HG02798 (cell line): ENCODE measurements around the gene XRN1.
"Not testable (repeated sequence)": the region's sequence is repeated elsewhere in the genome, so short reads cannot be mapped to it uniquely, and the experiment has no call there.

Experiments used
- ATAC-seq: cut with Tn5 transposase; IDR thresholded peaks from one replicate; pipeline ENCODE4 v1.9.1; 2021; ENCODE audit warnings: mild to moderate bottlenecking; ENCODE audit not compliant: unreplicated experiment, poor library complexity

The XRN1 gene, protein sequence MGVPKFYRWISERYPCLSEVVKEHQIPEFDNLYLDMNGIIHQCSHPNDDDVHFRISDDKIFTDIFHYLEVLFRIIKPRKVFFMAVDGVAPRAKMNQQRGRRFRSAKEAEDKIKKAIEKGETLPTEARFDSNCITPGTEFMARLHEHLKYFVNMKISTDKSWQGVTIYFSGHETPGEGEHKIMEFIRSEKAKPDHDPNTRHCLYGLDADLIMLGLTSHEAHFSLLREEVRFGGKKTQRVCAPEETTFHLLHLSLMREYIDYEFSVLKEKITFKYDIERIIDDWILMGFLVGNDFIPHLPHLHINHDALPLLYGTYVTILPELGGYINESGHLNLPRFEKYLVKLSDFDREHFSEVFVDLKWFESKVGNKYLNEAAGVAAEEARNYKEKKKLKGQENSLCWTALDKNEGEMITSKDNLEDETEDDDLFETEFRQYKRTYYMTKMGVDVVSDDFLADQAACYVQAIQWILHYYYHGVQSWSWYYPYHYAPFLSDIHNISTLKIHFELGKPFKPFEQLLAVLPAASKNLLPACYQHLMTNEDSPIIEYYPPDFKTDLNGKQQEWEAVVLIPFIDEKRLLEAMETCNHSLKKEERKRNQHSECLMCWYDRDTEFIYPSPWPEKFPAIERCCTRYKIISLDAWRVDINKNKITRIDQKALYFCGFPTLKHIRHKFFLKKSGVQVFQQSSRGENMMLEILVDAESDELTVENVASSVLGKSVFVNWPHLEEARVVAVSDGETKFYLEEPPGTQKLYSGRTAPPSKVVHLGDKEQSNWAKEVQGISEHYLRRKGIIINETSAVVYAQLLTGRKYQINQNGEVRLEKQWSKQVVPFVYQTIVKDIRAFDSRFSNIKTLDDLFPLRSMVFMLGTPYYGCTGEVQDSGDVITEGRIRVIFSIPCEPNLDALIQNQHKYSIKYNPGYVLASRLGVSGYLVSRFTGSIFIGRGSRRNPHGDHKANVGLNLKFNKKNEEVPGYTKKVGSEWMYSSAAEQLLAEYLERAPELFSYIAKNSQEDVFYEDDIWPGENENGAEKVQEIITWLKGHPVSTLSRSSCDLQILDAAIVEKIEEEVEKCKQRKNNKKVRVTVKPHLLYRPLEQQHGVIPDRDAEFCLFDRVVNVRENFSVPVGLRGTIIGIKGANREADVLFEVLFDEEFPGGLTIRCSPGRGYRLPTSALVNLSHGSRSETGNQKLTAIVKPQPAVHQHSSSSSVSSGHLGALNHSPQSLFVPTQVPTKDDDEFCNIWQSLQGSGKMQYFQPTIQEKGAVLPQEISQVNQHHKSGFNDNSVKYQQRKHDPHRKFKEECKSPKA (N-terminal part only)

DNA sequence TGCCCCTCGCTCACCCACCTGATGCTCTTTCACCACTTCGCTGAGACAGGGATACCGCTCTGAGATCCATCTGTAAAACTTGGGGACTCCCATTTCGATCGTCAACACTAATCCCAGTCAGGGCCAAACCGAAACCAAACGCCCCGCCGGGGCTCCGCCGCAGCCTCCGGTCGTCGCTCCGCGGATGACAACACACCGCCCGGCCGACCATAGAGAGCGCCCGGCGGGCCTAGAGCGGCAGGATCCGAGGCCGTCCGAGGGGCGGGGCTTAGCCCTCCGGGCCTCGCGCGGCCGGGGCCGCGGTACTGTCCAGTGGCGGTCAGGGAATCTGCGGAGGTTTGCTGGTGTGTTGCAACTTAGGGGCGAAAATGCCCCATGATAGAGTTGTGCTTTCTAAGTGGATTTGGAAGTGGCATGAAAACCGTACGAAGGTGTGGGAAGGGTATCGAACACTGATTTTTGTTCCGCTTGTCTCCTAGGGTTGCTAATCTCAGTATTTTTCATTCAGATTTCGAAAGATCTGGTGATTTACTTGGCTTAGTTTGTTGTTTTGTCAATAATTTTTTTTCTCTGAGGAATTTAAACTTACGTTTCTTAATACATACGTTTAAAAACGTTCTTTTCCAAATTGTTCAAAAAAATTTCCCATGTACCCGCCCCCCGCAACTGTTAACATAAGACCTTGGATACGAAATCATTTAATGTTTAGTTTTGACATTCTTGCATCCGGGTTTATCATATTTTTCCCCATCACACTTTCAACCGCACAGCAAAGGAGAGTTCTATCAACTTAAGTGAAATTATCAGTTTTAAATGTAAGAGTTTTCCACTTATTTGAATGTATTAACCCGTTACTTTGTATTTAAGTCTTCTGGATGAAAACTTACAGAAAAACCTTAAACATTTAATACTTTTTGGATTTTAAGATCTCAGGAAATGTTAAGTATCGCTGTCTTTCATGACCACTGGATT, at the start of gene XRN1:
Gene XRN1 (minus strand): TSS at position 186 of the 972 bp plus-strand sequence. CDS start 93 bp downstream, at position 93.
- peak; percentile 94 for ATAC-seq

DNA sequence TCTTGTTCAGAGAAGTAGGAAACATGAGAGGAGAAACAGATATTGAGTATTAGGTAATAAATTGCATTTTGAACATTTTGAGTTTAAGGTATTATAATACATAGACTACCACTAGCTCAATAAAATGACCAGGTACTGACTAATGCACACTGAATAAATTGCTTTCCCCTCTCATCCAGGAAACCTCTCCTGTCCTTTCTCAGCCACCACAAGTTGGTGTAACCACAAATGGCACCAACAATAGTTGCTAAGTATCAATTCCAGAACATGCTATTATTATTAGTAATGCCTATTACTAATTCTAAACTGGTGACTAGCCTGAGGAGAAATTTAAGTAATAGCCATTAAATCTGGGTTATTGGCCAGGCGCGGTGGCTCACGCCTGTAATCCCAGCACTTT, 47.3 kb upstream of the XRN1 start:
- no peak for ATAC-seq

DNA sequence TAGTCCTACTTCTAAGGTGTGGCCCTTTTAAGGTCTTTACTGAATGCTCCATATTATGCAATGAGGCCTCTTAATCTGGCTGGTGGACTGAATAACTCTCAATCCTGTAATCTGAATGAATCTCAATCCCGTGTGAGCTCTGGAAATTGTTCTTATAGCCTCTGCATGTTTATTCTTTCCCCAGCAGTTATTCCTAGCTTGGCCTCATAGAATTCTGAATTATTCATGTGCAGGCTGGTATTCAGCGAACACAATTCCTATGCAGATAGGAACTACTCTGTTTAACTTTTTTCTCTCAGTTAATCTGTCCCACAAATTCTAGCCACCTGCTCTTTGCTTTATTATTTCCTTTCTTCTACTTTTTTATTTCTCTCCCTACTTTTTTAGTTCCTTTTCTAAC, 44.3 kb upstream of the XRN1 start:
- no peak for ATAC-seq

DNA sequence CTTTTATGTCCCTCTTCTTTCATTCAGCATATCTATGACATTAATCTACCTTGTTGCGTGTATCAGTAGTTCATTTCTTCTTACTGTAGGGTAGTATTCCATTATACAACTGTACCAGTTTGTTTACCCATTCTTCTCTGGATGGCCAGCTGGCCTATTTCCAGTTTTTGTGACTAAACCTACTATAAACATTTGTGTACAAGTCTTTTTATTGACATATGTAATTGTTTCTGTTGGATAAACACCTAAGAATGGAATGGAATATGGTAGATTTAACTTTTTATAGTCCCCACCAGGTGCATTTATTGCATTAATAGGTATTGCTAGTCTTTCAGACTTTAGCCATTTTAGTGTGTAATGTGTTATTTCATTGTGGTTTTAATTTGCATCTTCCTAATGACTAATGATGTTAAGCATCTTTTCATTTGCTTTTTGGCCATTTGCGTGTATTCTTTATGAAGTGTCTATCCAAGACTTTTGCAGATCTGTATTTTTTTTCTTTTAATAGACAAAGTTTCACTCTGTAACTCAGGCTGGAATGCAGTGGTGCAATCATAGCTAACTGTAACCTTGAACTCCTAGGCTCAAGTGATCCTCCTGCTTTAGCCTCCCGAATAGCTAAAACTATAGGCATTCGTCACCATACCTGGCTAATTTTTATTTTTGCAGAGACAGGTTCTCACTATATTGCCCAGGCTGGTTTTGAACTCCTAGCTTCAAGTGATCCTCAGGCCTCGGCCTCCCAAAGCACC, 41.9 kb upstream of the XRN1 start:
- no peak for ATAC-seq

DNA sequence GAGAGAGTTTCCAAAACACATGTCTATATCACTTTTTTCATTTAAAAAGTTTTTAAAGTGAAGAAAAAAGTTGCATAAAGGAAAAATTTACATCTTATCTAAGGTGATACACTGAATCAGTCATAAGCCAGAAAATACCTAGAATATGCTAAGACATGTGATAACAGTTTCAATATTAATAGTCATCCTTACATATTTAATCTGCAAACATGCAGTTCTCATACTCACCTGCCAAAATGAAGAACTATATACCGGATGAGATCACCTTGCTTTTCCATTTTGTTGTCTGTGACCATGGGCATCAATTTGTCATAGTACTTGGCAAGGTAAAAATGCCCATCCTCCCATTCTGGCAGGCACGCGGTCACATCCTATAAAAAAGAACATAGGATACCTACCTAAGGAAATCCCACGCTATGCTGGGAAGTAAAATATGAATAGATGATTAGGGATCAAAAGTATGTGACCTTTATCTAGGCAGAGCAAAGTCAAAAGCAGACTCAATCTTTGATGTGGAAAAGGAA, 37.1 kb upstream of the XRN1 start:
- no peak for ATAC-seq

DNA sequence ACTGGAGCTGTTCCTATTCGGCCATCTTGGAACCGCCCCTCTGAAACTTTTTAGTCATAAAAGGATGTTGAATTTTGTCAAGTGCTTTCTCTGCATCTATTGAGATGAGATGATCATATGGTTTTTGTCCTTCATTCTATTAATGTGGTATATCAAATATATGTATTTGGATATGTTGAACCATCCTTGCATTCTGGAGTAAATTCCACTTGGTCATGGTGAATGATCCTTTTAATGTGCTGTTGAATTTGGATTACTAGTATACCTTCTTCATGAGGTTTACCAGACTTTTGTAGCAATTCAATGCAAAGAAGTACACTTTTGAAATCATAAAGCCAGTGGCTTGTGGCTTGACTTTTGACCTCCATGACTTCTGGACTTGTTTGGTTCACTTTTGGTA, 33.4 kb upstream of the XRN1 start:
- no peak for ATAC-seq

DNA sequence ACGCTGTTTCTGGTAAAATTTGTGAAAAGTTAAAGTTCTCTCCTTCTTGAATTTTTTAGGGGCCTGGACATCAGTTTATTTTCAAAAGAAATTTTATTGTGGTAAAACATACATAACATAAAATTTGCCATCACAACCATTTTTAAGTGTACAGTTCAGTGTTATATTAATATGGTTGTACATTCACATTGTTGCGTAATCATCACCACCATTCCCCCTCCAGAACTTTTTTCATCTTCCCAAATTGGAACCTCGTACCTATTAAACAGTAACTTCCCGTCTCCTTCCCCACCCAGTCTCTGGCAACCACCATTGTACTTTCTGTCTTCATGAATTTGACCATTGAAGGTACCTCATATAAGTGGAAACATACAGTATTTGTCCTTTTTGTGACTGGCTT, 23.0 kb upstream of the XRN1 start:
- no peak for ATAC-seq

DNA sequence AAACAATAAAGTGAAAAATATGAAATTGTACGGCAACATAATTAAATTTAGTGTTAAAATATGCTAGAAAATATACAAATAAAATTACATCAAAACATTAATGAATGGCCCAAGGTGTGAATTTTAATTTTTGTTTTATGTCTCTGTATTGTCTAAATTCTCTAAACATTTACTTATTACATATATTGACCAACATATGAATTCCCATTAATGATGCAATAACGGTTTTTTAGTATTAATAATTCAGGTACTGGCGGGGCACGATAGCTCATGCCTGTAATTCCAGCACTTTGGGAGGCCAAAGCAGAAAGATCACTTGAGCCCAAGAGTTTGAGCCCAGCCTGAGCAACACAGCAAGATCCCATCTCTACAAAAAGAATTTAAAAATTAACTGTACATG, 20.6 kb upstream of the XRN1 start:
- ATAC-seq = no peak

DNA sequence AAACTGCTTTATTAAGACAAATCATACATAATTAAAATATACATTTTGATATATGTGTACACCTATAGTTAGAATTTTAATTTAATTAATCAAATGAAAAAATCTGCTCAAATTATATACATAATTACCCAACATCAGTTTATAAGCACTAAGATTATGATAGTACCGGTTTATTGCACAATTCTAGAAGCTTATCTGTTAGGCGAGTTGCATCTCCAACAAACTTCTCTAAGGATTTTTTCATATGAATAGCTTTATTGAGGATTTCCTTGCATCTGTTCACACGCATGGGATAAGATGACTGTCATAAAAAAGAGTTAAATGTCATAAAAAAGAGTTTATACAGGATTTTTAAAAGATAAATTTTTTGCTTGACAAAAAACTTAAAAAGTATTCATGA, 19.9 kb upstream of the XRN1 start:
- no peak for ATAC-seq

DNA sequence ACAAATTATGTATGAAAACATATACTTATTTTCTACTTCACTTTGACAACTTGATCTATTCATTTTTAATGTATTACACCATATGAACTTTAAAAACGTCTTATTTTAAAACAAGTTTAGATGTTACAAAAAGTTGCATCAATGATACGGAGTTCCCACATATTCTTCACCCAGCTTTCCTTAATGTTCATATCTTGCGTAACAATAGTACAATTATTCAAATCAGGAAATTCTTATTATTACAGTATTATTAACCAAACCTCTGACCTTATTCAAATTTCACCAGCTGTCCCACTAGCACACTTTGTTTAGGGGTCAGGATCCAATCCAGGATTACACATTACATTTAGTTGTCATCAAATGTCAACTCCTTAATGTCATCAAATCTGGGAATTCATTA, 12.9 kb upstream of the XRN1 start:
- ATAC-seq = no peak

DNA sequence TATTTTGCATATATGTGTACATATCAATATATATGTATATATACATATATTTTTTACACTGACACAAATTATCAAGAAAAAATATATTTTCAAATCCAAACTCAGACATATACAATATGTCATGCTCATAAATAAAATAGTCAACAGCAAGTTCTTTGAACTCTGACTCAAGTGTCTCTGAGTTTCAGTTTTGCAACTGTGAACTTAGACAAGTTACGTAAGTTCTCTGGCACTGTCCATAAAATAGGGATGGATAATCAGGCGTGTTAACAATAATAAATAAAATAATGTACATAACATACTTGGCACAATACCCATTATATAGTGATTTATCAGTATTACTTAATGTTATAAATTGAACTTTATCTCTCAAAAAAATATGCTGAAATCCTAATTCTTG, 12.1 kb upstream of the XRN1 start:
- ATAC-seq = no peak

DNA sequence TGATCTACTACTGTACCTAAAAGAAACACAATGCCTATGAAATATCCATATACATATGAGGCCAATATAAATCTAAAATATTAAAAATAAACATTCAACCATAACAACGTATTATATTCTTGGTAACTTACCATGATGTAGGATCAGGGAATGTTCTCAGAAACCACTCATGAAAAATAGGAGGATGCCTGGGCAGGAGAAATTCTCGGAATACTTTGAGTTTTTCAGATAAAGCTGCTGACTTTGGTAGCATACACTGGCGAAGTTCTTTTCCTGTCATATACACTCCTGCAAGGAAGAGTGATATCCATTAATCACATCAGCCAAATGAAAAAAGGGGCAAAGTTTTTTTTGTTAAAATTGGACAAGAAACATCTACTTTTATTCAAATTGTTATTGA, 11.3 kb upstream of the XRN1 start:
- ATAC-seq = no peak

DNA sequence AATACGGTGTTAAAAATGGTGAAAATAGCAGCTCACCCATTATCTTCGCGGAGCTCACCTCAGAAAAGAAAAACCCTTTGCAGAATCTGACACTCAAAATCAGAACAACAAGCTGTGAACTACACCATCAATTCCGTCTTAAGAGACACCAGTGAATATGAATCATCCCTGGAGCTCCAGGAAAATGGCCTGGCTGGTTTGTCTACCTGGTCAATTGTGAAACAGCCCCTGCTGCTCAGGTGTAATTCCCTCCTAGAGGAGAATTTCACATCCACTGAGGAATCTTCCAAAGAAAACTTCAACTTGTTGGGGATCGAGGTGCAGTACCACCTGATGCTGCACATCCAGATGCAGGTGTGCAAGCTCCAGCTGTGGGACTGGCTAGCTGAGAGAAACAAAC, 3.0 kb upstream of the XRN1 start:
- ATAC-seq = no peak

DNA sequence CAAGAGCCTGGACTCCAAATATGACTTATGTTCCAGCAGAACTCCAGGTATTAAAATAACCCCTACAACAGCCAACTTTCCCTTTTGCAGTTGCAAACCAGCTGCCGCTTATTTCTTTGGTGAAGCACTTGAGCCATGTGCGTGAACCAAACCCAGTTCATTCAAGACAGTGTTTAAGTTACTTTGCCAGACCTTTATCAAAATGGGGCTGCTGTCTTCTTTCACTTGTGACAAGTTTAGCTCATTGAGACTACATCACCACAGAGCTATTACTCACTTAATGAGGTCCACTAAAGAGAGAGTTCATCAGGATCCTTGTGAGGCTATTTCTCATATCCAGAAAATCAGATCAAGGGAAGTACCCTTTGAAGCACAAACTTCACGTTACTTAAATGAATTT, 2.4 kb upstream of the XRN1 start:
- no peak for ATAC-seq

DNA sequence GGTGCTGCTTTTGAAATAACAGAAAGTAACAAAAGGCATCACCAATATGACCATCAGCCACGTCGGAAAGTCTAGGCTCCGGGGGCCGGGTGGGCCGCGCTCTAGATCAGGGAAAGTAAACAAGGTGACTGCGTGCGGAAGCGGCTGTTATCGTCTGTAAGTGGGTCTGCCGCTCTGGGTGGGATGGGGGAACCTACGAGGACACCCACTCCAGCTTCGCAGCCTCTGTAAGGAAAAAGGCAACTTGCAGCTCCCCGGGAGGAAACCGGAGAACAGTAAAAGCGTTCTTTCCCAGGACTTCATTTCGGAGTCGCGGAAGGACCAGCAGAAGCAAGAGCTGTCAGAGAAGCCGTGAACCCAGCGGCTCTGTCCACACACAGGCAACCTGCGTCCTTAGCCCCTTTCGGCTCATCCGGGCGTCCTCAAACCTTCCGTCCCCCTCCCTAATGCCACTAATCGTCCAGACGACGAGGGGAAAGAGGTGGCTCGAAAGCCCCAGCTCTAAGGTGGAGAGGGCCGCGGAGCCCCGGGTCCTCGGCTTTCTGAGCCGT, 461 bp downstream of the XRN1 start:
- ATAC-seq = peak; percentile 26

DNA sequence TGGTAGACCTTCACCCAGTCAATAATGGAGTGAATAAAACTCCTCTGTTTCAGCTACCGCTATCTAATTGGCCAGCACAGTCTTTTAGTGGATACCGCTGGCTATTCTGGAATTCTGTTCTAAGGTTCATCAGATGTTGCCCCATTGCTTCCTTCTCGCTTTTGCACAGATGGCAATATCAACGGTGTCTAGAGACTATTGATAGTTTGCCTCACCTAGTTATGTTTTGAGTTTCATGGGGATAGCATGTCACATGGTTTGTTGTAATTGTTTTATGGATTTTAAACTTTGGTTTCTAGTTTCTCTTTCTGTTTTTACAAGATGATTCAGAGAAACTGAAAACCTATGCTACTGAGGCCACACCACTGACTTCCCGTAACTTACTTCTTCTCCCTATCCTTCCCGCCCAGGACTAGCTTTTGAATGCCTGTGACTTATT, 2.0 kb downstream of the XRN1 start:
- ATAC-seq = peak; percentile 46

DNA sequence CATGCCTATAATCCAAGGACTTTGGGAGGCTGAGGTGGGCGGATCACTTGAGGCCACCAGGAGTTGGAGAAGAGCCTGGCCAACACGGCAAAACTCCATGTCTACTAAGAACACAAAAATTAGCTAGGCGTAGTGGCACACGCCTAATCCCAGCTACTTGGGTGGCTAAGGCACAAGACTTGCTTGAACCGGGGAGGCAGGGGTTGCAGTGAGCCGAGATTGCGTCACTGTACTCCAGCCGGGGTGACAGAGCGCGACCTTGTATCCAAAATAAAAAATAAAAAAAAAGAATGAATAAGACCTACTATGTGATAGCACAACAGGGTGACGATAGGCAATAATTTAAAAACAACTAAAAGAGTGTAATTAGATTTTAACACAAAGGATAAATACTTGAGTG, 3.5 kb downstream of the XRN1 start:
- no peak for ATAC-seq

DNA sequence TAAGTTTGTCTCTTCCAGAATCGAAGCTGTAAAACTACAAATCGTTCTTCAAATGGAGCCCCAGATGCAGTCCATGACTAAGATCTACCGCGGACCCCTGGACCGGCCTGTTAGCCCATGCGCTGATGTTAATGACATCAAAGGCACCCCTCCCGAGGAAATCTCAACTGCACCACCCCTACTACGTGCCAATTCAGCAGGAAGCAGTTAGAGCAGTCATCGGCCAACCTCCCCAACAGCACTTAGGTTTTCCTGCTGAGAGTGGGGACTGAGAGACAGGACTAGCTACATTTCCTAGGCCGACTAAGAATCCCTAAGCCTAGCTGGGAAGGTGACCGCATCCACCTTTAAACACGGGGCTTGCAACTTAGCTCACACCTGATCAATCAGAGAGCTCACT, 4.8 kb downstream of the XRN1 start:
- ATAC-seq = not testable (repeated sequence)
